ENCODE results near the gene SCGN.

SCGN gene

GRCh38 chr6:25641377-25641776 is 10.6 kb upstream of the SCGN start:
- TF ChIP-seq EZH2phosphoT487 (IDR thresholded peaks at IDR 0.05; ENCODE audit: borderline replicate concordance), result no peak
- TF ChIP-seq CTCF (conservative IDR thresholded peaks at IDR 0.05; ENCODE audit: low read length), result no peak
- Histone ChIP-seq H3K4me2 (ENCODE audit: low read depth, low read length, poor library complexity, severe bottlenecking) (no peak overlapping the region), H3K27me3 (ENCODE audit: insufficient read depth, low read length, poor library complexity, severe bottlenecking) (no peaks in the 10 kb centered on the region), H3K36me3 (ENCODE audit: insufficient read depth, low read length) (no peaks in the 10 kb centered on the region), H3K4me1 (ENCODE audit: insufficient read depth, low read length, poor library complexity, severe bottlenecking) (no peaks in the 10 kb centered on the region), H3K79me2 (ENCODE audit: insufficient read depth, low read length) (no peaks in the 10 kb centered on the region), H3K9ac (ENCODE audit: low read depth, low read length, poor library complexity, severe bottlenecking) (no peak overlapping the region), H2AFZ (ENCODE audit: low read length) (no peak overlapping the region), H3F3A (ENCODE audit: low read depth) (no peaks in the 10 kb centered on the region), H3K9me3 (ENCODE audit: insufficient read depth, low read depth, low read length) (no peaks in the 10 kb centered on the region), H3K9me2 (replicated peaks; ENCODE audit: low read depth, low read length) (no peaks in the 10 kb centered on the region), H4K20me1 (ENCODE audit: insufficient read depth, low read length, poor library complexity, severe bottlenecking) (no peaks in the 10 kb centered on the region), H3K4me3 (ENCODE audit: low read length, poor library complexity, severe bottlenecking) (no peak overlapping the region)

- H3F3A ChIP-seq (ENCODE audit: low read depth), result no peaks in the 10 kb centered on the region
- no peak overlapping the region for H3K9ac ChIP-seq (ENCODE audit: low read depth, low read length, poor library complexity, severe bottlenecking)
- no peaks in the 10 kb centered on the region for H4K20me1 ChIP-seq (ENCODE audit: insufficient read depth, low read length, poor library complexity, severe bottlenecking)
- no peaks in the 10 kb centered on the region for H3K9me2 ChIP-seq (replicated peaks; ENCODE audit: low read depth, low read length)
- H3K9me3 ChIP-seq (ENCODE audit: insufficient read depth, low read depth, low read length), result no peaks in the 10 kb centered on the region
- no peak for TF ChIP-seq EZH2phosphoT487 (IDR thresholded peaks at IDR 0.05; ENCODE audit: borderline replicate concordance)
- no peak for TF ChIP-seq CTCF (conservative IDR thresholded peaks at IDR 0.05; ENCODE audit: low read length)
- H3K79me2 ChIP-seq (ENCODE audit: insufficient read depth, low read length), result no peaks in the 10 kb centered on the region
- no peaks in the 10 kb centered on the region for H3K27me3 ChIP-seq (ENCODE audit: insufficient read depth, low read length, poor library complexity, severe bottlenecking)
- H3K36me3 ChIP-seq (ENCODE audit: insufficient read depth, low read length), result no peaks in the 10 kb centered on the region
- H3K4me2 ChIP-seq (ENCODE audit: low read depth, low read length, poor library complexity, severe bottlenecking), result no peak overlapping the region
- H2AFZ ChIP-seq (ENCODE audit: low read length), result no peak overlapping the region
- no peaks in the 10 kb centered on the region for H3K4me1 ChIP-seq (ENCODE audit: insufficient read depth, low read length, poor library complexity, severe bottlenecking)
- no peak overlapping the region for H3K4me3 ChIP-seq (ENCODE audit: low read length, poor library complexity, severe bottlenecking)
Observed at GRCh38 chr6:25641940-25642666, 9.9 kb upstream of the SCGN start.

DNA sequence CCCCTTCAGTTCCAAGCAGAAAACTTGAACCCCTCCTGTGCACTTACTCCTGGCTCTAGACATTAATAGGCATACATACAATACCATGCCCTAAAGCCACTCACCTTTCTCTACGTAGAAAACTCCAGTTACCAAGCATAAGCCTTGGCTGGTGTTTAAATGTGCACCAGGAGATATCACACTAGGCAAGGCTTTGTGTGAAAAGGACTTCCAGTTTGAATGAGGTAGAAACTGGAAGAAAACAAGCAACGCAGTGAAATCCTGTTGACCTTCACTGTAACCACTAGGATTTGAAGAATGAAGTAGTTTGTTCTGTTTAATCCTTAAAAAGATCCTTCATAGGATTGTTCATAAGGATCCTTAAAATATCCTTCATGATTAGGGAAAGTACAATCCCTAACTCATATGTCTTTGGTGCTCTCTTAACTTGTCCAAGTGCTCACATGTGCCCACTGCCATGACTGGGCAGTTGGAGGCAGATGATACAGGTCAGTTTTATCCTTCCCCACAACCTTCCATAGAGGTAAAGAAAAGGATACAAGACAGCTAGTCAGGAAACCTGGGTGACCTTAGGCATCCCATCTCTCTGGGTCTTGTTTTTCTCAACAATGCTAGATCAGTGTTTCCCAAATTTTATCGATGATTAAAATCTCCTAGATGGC is 9.2 kb upstream of the SCGN start:
- Histone ChIP-seq H3K9me3 (ENCODE audit: insufficient read depth, low read depth, low read length) (no peaks in the 10 kb centered on the region), H3K4me2 (ENCODE audit: low read depth, low read length, poor library complexity, severe bottlenecking) (no peak overlapping the region), H3K27me3 (ENCODE audit: insufficient read depth, low read length, poor library complexity, severe bottlenecking) (no peaks in the 10 kb centered on the region), H3K4me1 (ENCODE audit: insufficient read depth, low read length, poor library complexity, severe bottlenecking) (no peaks in the 10 kb centered on the region), H3K79me2 (ENCODE audit: insufficient read depth, low read length) (no peaks in the 10 kb centered on the region), H3K9me2 (replicated peaks; ENCODE audit: low read depth, low read length) (no peaks in the 10 kb centered on the region), H2AFZ (ENCODE audit: low read length) (no peak overlapping the region), H3K4me3 (ENCODE audit: low read length, poor library complexity, severe bottlenecking) (no peak overlapping the region), H3F3A (ENCODE audit: low read depth) (no peaks in the 10 kb centered on the region), H3K36me3 (ENCODE audit: insufficient read depth, low read length) (no peaks in the 10 kb centered on the region), H3K9ac (ENCODE audit: low read depth, low read length, poor library complexity, severe bottlenecking) (no peak overlapping the region), H4K20me1 (ENCODE audit: insufficient read depth, low read length, poor library complexity, severe bottlenecking) (no peaks in the 10 kb centered on the region)
- TF ChIP-seq EZH2phosphoT487 (IDR thresholded peaks at IDR 0.05; ENCODE audit: borderline replicate concordance), result no peak
- TF ChIP-seq CTCF (conservative IDR thresholded peaks at IDR 0.05; ENCODE audit: low read length), result no peak

Data from Loucy (cell line).